ENCODE data around the gene LEMD2. TPM values are rescaled to one million over a fixed set of nuclear protein-coding genes. Genes with fewer than 3 reads are reported as not detected.

The LEMD2 gene
- total RNA-seq, 4 donors from 2014 or later = 36.4 to 65.3 (median 55.4) TPM

DNA sequence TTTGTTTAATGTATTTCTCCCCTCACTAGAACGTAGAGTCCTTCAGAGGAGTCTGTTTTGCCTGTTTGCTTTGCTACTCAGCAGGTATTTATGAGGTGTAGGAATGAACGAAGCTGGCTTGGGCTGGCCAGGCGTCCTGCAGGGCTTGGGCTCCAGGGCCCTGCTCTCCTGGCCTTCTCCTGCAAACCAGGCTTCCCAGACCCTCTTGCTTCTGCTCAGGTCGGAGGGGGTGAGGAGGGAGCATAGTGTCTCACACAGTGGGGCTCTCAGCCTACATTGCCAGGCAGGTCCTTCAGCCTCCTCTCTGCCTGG, 39.5 kb upstream of the LEMD2 start:
- H3K27me3 ChIP-seq = peaks cover 0 to 15% (median 0%) of the 10 kb centered on the region in 4 donors
- no peak overlapping the region for H3K27ac ChIP-seq (replicated peaks in 1 of 4)
- no peak overlapping the region for H3K4me3 ChIP-seq
- H3K9me3 ChIP-seq = no peaks in the 10 kb centered on the region
- H3K36me3 ChIP-seq = no peaks in the 10 kb centered on the region
- WGBS = 53% methylated on average over 4 of the region's 4 CpGs
- TF ChIP-seq, protein P1, sequence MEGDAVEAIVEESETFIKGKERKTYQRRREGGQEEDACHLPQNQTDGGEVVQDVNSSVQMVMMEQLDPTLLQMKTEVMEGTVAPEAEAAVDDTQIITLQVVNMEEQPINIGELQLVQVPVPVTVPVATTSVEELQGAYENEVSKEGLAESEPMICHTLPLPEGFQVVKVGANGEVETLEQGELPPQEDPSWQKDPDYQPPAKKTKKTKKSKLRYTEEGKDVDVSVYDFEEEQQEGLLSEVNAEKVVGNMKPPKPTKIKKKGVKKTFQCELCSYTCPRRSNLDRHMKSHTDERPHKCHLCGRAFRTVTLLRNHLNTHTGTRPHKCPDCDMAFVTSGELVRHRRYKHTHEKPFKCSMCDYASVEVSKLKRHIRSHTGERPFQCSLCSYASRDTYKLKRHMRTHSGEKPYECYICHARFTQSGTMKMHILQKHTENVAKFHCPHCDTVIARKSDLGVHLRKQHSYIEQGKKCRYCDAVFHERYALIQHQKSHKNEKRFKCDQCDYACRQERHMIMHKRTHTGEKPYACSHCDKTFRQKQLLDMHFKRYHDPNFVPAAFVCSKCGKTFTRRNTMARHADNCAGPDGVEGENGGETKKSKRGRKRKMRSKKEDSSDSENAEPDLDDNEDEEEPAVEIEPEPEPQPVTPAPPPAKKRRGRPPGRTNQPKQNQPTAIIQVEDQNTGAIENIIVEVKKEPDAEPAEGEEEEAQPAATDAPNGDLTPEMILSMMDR (IDR thresholded peaks at IDR 0.05) = no peak
- TF ChIP-seq POLR2A (IDR thresholded peaks at IDR 0.05; ENCODE audit: low read depth) (no peak), POLR2AphosphoS5 (IDR thresholded peaks at IDR 0.05) (no peak), EP300 (IDR thresholded peaks at IDR 0.05) (no peak)
- H3K4me1 ChIP-seq = peaks cover 8 to 13% (median 10%) of the 10 kb centered on the region in 4 donors
- intact Hi-C loops (cut with DNase I) = no loop called here
- no peak for DNase-seq (ENCODE audit: extremely low spot score)

DNA sequence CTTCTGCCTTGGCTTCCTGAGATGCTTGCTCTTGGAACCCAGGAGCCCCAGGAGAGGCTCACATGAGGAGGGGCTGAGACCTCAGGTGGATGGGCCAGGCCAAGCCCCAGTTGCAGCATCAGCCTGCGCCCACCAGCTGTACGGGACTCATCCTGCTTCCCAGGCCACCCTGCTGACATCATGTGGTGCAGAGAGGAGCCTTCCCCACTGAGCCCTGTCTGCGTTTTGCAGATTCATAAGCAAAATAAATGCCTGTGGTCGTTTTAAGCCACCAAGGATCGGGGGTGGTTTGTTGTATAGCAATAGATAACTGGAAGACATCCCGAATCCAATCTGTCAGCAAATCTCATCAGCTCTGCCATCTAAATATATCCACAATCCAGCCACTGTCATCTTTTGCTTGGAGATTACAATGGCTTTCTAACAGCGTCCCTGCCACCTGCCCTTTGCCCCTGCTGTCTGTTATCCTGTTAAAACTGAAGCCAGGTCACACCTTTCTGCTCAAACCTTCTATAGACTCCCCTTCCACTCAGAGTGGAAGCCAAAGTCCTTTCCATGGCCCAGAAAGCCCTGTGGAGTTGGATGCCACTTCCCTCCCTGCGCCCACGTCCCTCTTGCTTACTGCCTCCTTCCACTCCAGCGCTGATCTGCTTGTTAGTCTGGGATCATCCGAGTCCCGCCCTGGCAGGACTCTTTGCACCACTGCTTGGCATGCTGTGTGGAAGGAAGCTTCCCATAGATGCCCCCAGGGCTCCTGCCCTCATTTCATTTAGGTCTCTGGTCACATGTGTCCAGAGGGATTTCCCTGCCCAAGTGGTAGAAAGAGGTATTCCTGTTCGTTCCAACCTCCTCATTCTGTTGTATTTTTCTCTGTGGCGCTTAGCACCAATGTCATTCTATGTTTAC, 38.9 kb upstream of the LEMD2 start:
- H3K9me3 ChIP-seq = no peaks in the 10 kb centered on the region
- no peak overlapping the region for H3K4me3 ChIP-seq
- peaks cover 0 to 21% (median 0%) of the 10 kb centered on the region in 4 donors for H3K27me3 ChIP-seq
- DNase-seq (ENCODE audit: extremely low spot score) = no peak
- peaks cover 8 to 13% (median 10%) of the 10 kb centered on the region in 4 donors for H3K4me1 ChIP-seq
- WGBS = 74% methylated on average over 13 of the region's 14 CpGs
- H3K36me3 ChIP-seq = no peaks in the 10 kb centered on the region
- TF ChIP-seq, protein P1 (IDR thresholded peaks at IDR 0.05) = no peak
- TF ChIP-seq EP300 (IDR thresholded peaks at IDR 0.05) = no peak
- TF ChIP-seq POLR2AphosphoS5 (IDR thresholded peaks at IDR 0.05) = no peak
- TF ChIP-seq POLR2A (IDR thresholded peaks at IDR 0.05; ENCODE audit: low read depth) = no peak
- H3K27ac ChIP-seq (replicated peaks in 1 of 4) = no peak overlapping the region
- intact Hi-C loops (cut with DNase I) = no loop called here

DNA sequence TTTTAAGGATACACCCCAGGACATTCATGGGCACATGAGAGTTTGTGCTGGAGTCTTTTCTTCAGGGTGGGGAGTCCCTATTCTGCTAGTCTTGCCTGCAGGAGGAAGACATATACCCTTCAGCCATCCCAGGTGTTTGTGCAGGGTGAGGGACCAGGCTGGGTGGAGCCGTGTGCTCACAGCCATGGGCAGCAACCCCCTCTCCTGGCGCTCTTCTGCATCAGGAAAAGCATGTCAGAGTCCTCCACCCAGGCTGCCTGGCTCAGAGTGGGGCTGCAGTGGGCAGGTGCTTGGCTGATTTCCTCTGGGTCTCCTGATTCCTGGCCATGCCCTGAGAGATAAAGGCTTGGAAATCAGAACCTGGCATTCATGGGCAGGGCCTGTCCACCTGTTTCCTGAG, 37.6 kb upstream of the LEMD2 start:
- TF ChIP-seq, protein P1 (IDR thresholded peaks at IDR 0.05) = no peak
- no peak for TF ChIP-seq POLR2A (IDR thresholded peaks at IDR 0.05; ENCODE audit: low read depth)
- no peak for TF ChIP-seq EP300 (IDR thresholded peaks at IDR 0.05)
- no peak for TF ChIP-seq POLR2AphosphoS5 (IDR thresholded peaks at IDR 0.05)
- no peak for DNase-seq (ENCODE audit: extremely low spot score)
- no CpG with 5 or more reads among the region's 2 CpGs for WGBS
- Histone ChIP-seq H3K36me3 (no peaks in the 10 kb centered on the region), H3K9me3 (no peaks in the 10 kb centered on the region), H3K27me3 (peaks cover 0 to 27% (median 0%) of the 10 kb centered on the region in 4 donors), H3K4me3 (no peak overlapping the region), H3K4me1 (peaks cover 8 to 13% (median 10%) of the 10 kb centered on the region in 4 donors), H3K27ac (replicated peaks in 1 of 4) (no peak overlapping the region)
- intact Hi-C loops (cut with DNase I) = no loop called here

DNA sequence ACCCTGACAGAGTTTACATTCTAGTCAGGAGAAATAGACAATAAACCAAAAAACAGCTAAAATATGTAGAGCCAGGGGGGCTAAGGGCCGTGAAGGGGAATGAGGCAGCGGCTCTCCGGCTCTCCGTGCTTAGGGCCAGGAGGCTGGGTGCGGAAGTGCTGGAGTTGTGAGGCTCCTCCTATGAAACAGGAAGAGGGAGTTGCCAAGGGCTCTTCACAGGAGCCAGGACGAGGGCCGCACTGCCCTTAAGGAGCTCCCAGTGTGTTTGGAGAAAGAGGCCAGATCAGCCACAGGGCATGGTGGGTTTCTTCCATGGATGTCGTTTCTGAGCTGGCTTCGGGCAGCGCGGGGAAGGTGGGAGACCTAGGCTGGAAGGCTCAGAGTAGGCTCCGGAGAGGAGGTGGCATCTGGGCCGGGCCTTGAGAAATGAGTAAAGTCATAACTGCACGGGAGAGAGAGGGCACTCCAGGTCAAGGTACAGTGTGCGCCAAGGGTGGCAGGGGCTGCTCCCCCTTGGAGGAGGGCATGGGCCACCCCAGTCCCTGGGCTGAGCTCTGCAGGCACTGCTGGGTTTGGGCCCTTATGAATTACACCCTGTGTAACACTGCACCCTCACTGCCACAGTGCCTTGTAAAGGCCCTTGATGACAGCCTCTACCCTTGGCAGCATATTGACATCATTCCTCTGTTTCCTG, 35.7 kb upstream of the LEMD2 start:
- 69% methylated on average over 15 of the region's 15 CpGs for WGBS
- DNase-seq (ENCODE audit: extremely low spot score) = no peak

More for the DNA sequence above, 35.7 kb upstream of the LEMD2 start:
- peaks cover 0 to 29% (median 0%) of the 10 kb centered on the region in 4 donors for H3K27me3 ChIP-seq
- no peak overlapping the region for H3K27ac ChIP-seq (replicated peaks in 1 of 4)
- intact Hi-C loops (cut with DNase I) = no loop called here
- H3K9me3 ChIP-seq = no peaks in the 10 kb centered on the region
- H3K4me1 ChIP-seq = peaks cover 8 to 13% (median 10%) of the 10 kb centered on the region in 4 donors
- TF ChIP-seq, protein P1 (IDR thresholded peaks at IDR 0.05) = no peak
- no peak for TF ChIP-seq POLR2A (IDR thresholded peaks at IDR 0.05; ENCODE audit: low read depth)
- no peak for TF ChIP-seq POLR2AphosphoS5 (IDR thresholded peaks at IDR 0.05)
- no peak for TF ChIP-seq EP300 (IDR thresholded peaks at IDR 0.05)
- H3K36me3 ChIP-seq = no peaks in the 10 kb centered on the region
- H3K4me3 ChIP-seq = no peak overlapping the region

All from esophagus muscularis mucosa (tissue), 4 donors.